Fibroblast of the aortic adventitia (primary cell): ENCODE data around the gene ANKFN1. TPM values are rescaled to one million over a fixed set of nuclear protein-coding genes. Genes with fewer than 3 reads are reported as not detected.
"Not testable (repeated sequence)": the region's sequence is repeated elsewhere in the genome, so short reads cannot be mapped to it uniquely, and the experiment has no call there.

Experiments
- DNase-seq: peaks from one replicate; pipeline ENCODE4 v3.0.0-alpha.2; 2010; ENCODE audit warnings: low read depth
- H3K4me3 ChIP-seq: 2 replicates; pipeline ENCODE4 v1.5.1; 2011; ENCODE audit warnings: low read depth, mild to moderate bottlenecking, control low read depth, low read length, moderate library complexity
- CTCF ChIP-seq: IDR thresholded peaks from 2 replicates; pipeline ENCODE4 v1.5.1; 2011; ENCODE audit warnings: mild to moderate bottlenecking, low read length, control low read depth, inconsistent platforms; ENCODE audit not compliant: insufficient read depth
- total RNA-seq: library from RNA; depleted of rRNA; stranded (reverse); fragments of >200 nt; gene quantifications from 2 replicates; pipeline ENCODE4 v1.2.3, GENCODE V29; 2012; ENCODE audit warnings: low replicate concordance

ANKFN1 gene
- total RNA-seq, 1 donor = not detected

- TF ChIP-seq CTCF = no peak
- no peak overlapping the region for H3K4me3 ChIP-seq
- no peak for DNase-seq
These were observed 109.5 kb downstream of the ANKFN1 start for GRCh38 chr17:56262803-56263202.

- H3K4me3 ChIP-seq = no peak overlapping the region
- TF ChIP-seq CTCF = no peak
- DNase-seq = peak; percentile 2
These were observed 116.5 kb downstream of the ANKFN1 start for GRCh38 chr17:56269556-56270389.

GRCh38 chr17:56274491-56274890, 121.2 kb downstream of the ANKFN1 start:
- DNase-seq = no peak
- no peak for TF ChIP-seq CTCF
- H3K4me3 ChIP-seq = no peak overlapping the region

- DNase-seq = no peak
- no peak for TF ChIP-seq CTCF
- no peak overlapping the region for H3K4me3 ChIP-seq
These were observed 131.2 kb downstream of the ANKFN1 start for GRCh38 chr17:56284482-56284881.

- not testable (repeated sequence) for H3K4me3 ChIP-seq, DNase-seq
These were observed 135.5 kb downstream of the ANKFN1 start for GRCh38 chr17:56288786-56289185.

- no peak overlapping the region for H3K4me3 ChIP-seq
- DNase-seq = no peak
- TF ChIP-seq CTCF = no peak
These were observed 136.0 kb downstream of the ANKFN1 start for GRCh38 chr17:56289321-56289720.

GRCh38 chr17:56290101-56290801, 137.0 kb downstream of the ANKFN1 start:
- DNase-seq = no peak
- no peak for TF ChIP-seq CTCF
- H3K4me3 ChIP-seq = no peak overlapping the region
